ENCODE measurements around the gene HNRNPH3. TPM values are rescaled to one million over a fixed set of nuclear protein-coding genes. Genes with fewer than 3 reads are reported as not detected.
A peak's percentile ranks its signal among the peaks of the same experiment; 100 is the strongest.

Gene HNRNPH3
- polyA plus RNA-seq, 3 donors: 36.6 to 86.0 (median 71.6) TPM

GRCh38 chr10:68333058-68333395 is 1.2 kb downstream of the HNRNPH3 start:
- H3K4me3 Mint-ChIP-seq: peak overlapping the region; percentile 98 to 99
- TF ChIP-seq, protein P1, sequence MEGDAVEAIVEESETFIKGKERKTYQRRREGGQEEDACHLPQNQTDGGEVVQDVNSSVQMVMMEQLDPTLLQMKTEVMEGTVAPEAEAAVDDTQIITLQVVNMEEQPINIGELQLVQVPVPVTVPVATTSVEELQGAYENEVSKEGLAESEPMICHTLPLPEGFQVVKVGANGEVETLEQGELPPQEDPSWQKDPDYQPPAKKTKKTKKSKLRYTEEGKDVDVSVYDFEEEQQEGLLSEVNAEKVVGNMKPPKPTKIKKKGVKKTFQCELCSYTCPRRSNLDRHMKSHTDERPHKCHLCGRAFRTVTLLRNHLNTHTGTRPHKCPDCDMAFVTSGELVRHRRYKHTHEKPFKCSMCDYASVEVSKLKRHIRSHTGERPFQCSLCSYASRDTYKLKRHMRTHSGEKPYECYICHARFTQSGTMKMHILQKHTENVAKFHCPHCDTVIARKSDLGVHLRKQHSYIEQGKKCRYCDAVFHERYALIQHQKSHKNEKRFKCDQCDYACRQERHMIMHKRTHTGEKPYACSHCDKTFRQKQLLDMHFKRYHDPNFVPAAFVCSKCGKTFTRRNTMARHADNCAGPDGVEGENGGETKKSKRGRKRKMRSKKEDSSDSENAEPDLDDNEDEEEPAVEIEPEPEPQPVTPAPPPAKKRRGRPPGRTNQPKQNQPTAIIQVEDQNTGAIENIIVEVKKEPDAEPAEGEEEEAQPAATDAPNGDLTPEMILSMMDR (IDR thresholded peaks at IDR 0.05): no peak
- no peaks in the 10 kb centered on the region for H3K9me3 ChIP-seq (replicated peaks in 1 of 2; ENCODE audit: control insufficient read depth in 1 of 2, insufficient read depth in 1 of 2, low read length in 2 of 2)
- H3K9me3 Mint-ChIP-seq: peaks cover 0 to 2% (median 0%) of the 10 kb centered on the region in 7 donors
- peaks cover 79% of the 10 kb centered on the region for H3K79me2 ChIP-seq (ENCODE audit: insufficient read depth, low read length)
- peaks cover 9% of the 10 kb centered on the region in 2 donors for H3K36me3 Mint-ChIP-seq
- H4K20me1 ChIP-seq (ENCODE audit: insufficient read depth, low read length): peaks cover 51% of the 10 kb centered on the region
- peak overlapping the region; percentile 93 for H3K9ac ChIP-seq (ENCODE audit: insufficient read depth, low read length, poor library complexity, severe bottlenecking)
- WGBS (ENCODE audit: insufficient coverage): 0% methylated on average over 6 of the region's 10 CpGs
- intact Hi-C loops (cut with micrococcal nuclease): loop anchor here (5.0 to 10.0 kb wide), 5 partner anchors 256 to 571 kb away; partner anchors contain the start of genes HERC4 (in 1 of the 2) and SIRT1 (in 1 of the 2)
- no peaks in the 10 kb centered on the region for H3K27me3 Mint-ChIP-seq (ENCODE audit: low read depth in 3 of 3)
- peak overlapping the region; percentile 90 to 94 for H3K27ac ChIP-seq (ENCODE audit: low read depth in 1 of 2, low read length in 2 of 2)
- peak overlapping the region; percentile 85 for H2AFZ ChIP-seq (ENCODE audit: insufficient read depth, low read depth, low read length, poor library complexity, severe bottlenecking)
- H3K36me3 ChIP-seq (replicated peaks in 1 of 2; ENCODE audit: control insufficient read depth in 1 of 2, insufficient read depth in 2 of 2, low read length in 2 of 2): peaks cover 0 to 8% of the 10 kb centered on the region in 2 donors
- H3K4me3 ChIP-seq (replicated peaks in 1 of 3; ENCODE audit: low read depth in 2 of 3, low read length in 3 of 3): peak overlapping the region; percentile 88 to 98 (median 94)
- peak overlapping the region; percentile 74 for H3K4me2 ChIP-seq (replicated peaks; ENCODE audit: extremely low read depth, low read length, poor library complexity, severe bottlenecking)
- H3K4me1 Mint-ChIP-seq: peaks cover 68% of the 10 kb centered on the region
- H3K27me3 ChIP-seq (ENCODE audit: control insufficient read depth in 2 of 2, insufficient read depth in 2 of 2, low read length in 2 of 2): no peaks in the 10 kb centered on the region
- peaks cover 59 to 77% of the 10 kb centered on the region in 2 donors for H3K4me1 ChIP-seq (ENCODE audit: control insufficient read depth in 1 of 2, insufficient read depth in 2 of 2, low read length in 2 of 2)
- no peak for DNase-seq
- H3K27ac Mint-ChIP-seq: peak overlapping the region; percentile 97 to 100 (median 99)

GRCh38 chr10:68333440-68334431 is 1.9 kb downstream of the HNRNPH3 start:
- no peaks in the 10 kb centered on the region for H3K9me3 ChIP-seq (replicated peaks in 1 of 2; ENCODE audit: control insufficient read depth in 1 of 2, insufficient read depth in 1 of 2, low read length in 2 of 2)
- intact Hi-C loops (cut with micrococcal nuclease): loop anchor here (5.0 to 10.0 kb wide), 5 partner anchors 256 to 571 kb away; partner anchors contain the start of genes HERC4 (in 1 of the 2) and SIRT1 (in 1 of the 2)
- Mint-ChIP-seq H3K4me1 (peaks cover 62% of the 10 kb centered on the region), H3K27me3 (ENCODE audit: low read depth in 3 of 3) (no peaks in the 10 kb centered on the region), H3K36me3 (peaks cover 14 to 15% of the 10 kb centered on the region in 2 donors), H3K9me3 (peaks cover 0 to 2% (median 0%) of the 10 kb centered on the region in 7 donors), H3K4me3 (peak overlapping the region; percentile 98 to 99), H3K27ac (peak overlapping the region in 6 of 7 donors; percentile 97 to 100 (median 99))
- peak overlapping the region; percentile 88 to 98 (median 94) for H3K4me3 ChIP-seq (replicated peaks in 1 of 3; ENCODE audit: low read depth in 2 of 3, low read length in 3 of 3)
- peaks cover 85% of the 10 kb centered on the region for H3K79me2 ChIP-seq (ENCODE audit: insufficient read depth, low read length)
- TF ChIP-seq, protein P1 (IDR thresholded peaks at IDR 0.05): no peak
- H3K27ac ChIP-seq (ENCODE audit: low read depth in 1 of 2, low read length in 2 of 2): peak overlapping the region in 1 of 2 donors; percentile 94
- WGBS (ENCODE audit: insufficient coverage): no CpG with 5 or more reads among the region's 10 CpGs
- no peak overlapping the region for H2AFZ ChIP-seq (ENCODE audit: insufficient read depth, low read depth, low read length, poor library complexity, severe bottlenecking)
- peaks cover 59% of the 10 kb centered on the region for H4K20me1 ChIP-seq (ENCODE audit: insufficient read depth, low read length)
- H3K36me3 ChIP-seq (replicated peaks in 1 of 2; ENCODE audit: control insufficient read depth in 1 of 2, insufficient read depth in 2 of 2, low read length in 2 of 2): peaks cover 5 to 15% of the 10 kb centered on the region in 2 donors
- H3K4me2 ChIP-seq (replicated peaks; ENCODE audit: extremely low read depth, low read length, poor library complexity, severe bottlenecking): peak overlapping the region; percentile 74
- H3K9ac ChIP-seq (ENCODE audit: insufficient read depth, low read length, poor library complexity, severe bottlenecking): peak overlapping the region; percentile 93
- DNase-seq: no peak
- H3K4me1 ChIP-seq (ENCODE audit: control insufficient read depth in 1 of 2, insufficient read depth in 2 of 2, low read length in 2 of 2): peaks cover 53 to 70% of the 10 kb centered on the region in 2 donors
- H3K27me3 ChIP-seq (ENCODE audit: control insufficient read depth in 2 of 2, insufficient read depth in 2 of 2, low read length in 2 of 2): no peaks in the 10 kb centered on the region
